ENCODE measurements around the gene DNHD1. TPM values are rescaled to one million over a fixed set of nuclear protein-coding genes. Genes with fewer than 3 reads are reported as not detected.
A peak's percentile ranks its signal among the peaks of the same experiment; 100 is the strongest.

DNHD1 gene
- total and polyA plus RNA-seq, 2 of the 13 experiments (the other 11 are each of a cell fraction or from before 2014, with no cell fraction given), result 2.7 to 9.3 TPM

GRCh38 chr11:6472934-6473333 is 24.1 kb upstream of the DNHD1 start:
- FAIRE-seq, result no peak
- Histone ChIP-seq H4K20me1 (ENCODE audit: insufficient read depth, low read length) (no peaks in the 10 kb centered on the region; the same call in 1 of the 2 replicates), H3K27ac (ENCODE audit: extremely low read length, insufficient read depth, low read length) (no peak overlapping the region), H3K36me3 (replicated peaks in 1 of 2; ENCODE audit: control insufficient read depth in 1 of 2, insufficient read depth in 2 of 2, low read length in 2 of 2) (peaks cover 3 to 12% of the 10 kb centered on the region in 2 experiments), H3K4me2 (ENCODE audit: low read depth, low read length) (peak overlapping the region; percentile 99), H3K9me3 (ENCODE audit: low read length) (no peaks in the 10 kb centered on the region), H3K27me3 (ENCODE audit: control insufficient read depth in 1 of 2, insufficient read depth in 2 of 2, low read length in 2 of 2) (no peaks in the 10 kb centered on the region; a peak in 1 of 5 replicates), H2AFZ (ENCODE audit: low read length) (no peak overlapping the region), H3K9ac (ENCODE audit: insufficient read depth, low read depth, low read length) (peak overlapping the region; percentile 31; the same call in 1 of the 2 replicates), H3K4me1 (ENCODE audit: insufficient read depth, low read length) (peaks cover 49% of the 10 kb centered on the region), H3K4me3 (replicated peaks in 1 of 3; ENCODE audit: insufficient read depth in 1 of 3, low read depth in 2 of 3, low read length in 3 of 3) (peak overlapping the region; percentile 49 to 97 (median 88)), H3K79me2 (ENCODE audit: insufficient read depth, low read length) (no peaks in the 10 kb centered on the region)
- no peak for DNase-seq (ENCODE audit: low spot score)
- POLR2A ChIA-PET, result interaction anchor here (1.0 to 3.3 kb wide), 4 partner anchors 9 to 139 kb away, joined by 3 to 9 read pairs (median 6); partner anchors contain the start of genes ARFIP2, HPX, SMPD1 and TAF10
- no TSS peak for BruUV-seq (replicated peaks)
- TF ChIP-seq SRY (CRISPR knock-in tag; IDR thresholded peaks at IDR 0.05) (peak; percentile 29; the same call in 1 of the 2 replicates), ZNF34 (CRISPR knock-in tag; IDR thresholded peaks at IDR 0.05; ENCODE audit: borderline replicate concordance) (no peak), ZNF788 (CRISPR knock-in tag; IDR thresholded peaks at IDR 0.05; ENCODE audit: borderline replicate concordance) (no peak), ZNF383 (CRISPR knock-in tag; IDR thresholded peaks at IDR 0.05; ENCODE audit: borderline replicate concordance) (0 out of 2 replicates have a peak, but pooled peaks have one; percentile 30)
- CTCF ChIA-PET (ENCODE audit: low intra/inter-chr PET ratio, low total read pairs), result no interaction called here
- intact Hi-C loops (cut with micrococcal nuclease; ENCODE audit: unreplicated experiment), result loop anchor here (2.0 kb wide), 1 partner anchor 32 kb away; the partner anchor contains the start of gene HPX
- ATAC-seq, result no peak
- no CpG with 5 or more reads among the region's 1 CpG for WGBS (ENCODE audit: low lambda C conversion rate)
- in situ Hi-C loops (cut with HindIII; ENCODE audit: extremely low pct_ligation_motif_present, low pct_unique_long_range_greater_than_20kb), result no loop called here

- DNase-seq (ENCODE audit: low spot score), result peak; percentile 50
- 1% methylated on average over 22 of the region's 87 CpGs for WGBS (ENCODE audit: low lambda C conversion rate)
- Histone ChIP-seq H3K27me3 (ENCODE audit: control insufficient read depth in 1 of 2, insufficient read depth in 2 of 2, low read length in 2 of 2) (no peaks in the 10 kb centered on the region; a peak in 1 of 5 replicates), H3K4me2 (ENCODE audit: low read depth, low read length) (peak within 1 kb of the TSS; percentile 99), H3K36me3 (replicated peaks in 1 of 2; ENCODE audit: control insufficient read depth in 1 of 2, insufficient read depth in 2 of 2, low read length in 2 of 2) (peaks cover 8 to 20% of the 10 kb centered on the region in 2 experiments), H3K9me3 (ENCODE audit: low read length) (no peaks in the 10 kb centered on the region), H3K79me2 (ENCODE audit: insufficient read depth, low read length) (no peaks in the 10 kb centered on the region), H4K20me1 (ENCODE audit: insufficient read depth, low read length) (no peaks in the 10 kb centered on the region; the same call in 1 of the 2 replicates), H3K27ac (ENCODE audit: extremely low read length, insufficient read depth, low read length) (peak within 1 kb of the TSS; percentile 44), H3K9ac (ENCODE audit: insufficient read depth, low read depth, low read length) (peak within 1 kb of the TSS; percentile 70), H3K4me3 (replicated peaks in 1 of 3; ENCODE audit: insufficient read depth in 1 of 3, low read depth in 2 of 3, low read length in 3 of 3) (peak within 1 kb of the TSS; percentile 78 to 97 (median 88)), H2AFZ (ENCODE audit: low read length) (no peak within 1 kb of the TSS), H3K4me1 (ENCODE audit: insufficient read depth, low read length) (peaks cover 48% of the 10 kb centered on the region)
- BruUV-seq (replicated peaks), result no TSS peak
- peak; percentile 88 for ATAC-seq
- in situ Hi-C loops (cut with HindIII; ENCODE audit: extremely low pct_ligation_motif_present, low pct_unique_long_range_greater_than_20kb) (no loop called here), intact Hi-C loops (cut with micrococcal nuclease; ENCODE audit: unreplicated experiment) (loop anchor here (2.0 kb wide), 1 partner anchor 33 kb away; the partner anchor contains the start of gene HPX)
- CTCF ChIA-PET (ENCODE audit: low intra/inter-chr PET ratio, low total read pairs), result no interaction called here
- POLR2A ChIA-PET, result interaction anchor here (0.8 to 3.3 kb wide), 6 partner anchors 8 to 138 kb away, joined by 3 to 9 read pairs (median 4); partner anchors contain the start of genes ARFIP2, HPX, SMPD1 and TAF10
- no peak for FAIRE-seq
- 0 out of 2 replicates have a peak, but pooled peaks have one; percentile 31 for TF ChIP-seq PCBP1 (IDR thresholded peaks at IDR 0.05; ENCODE audit: borderline replicate concordance, low read depth, low read length)
- TF ChIP-seq ZNF646 (CRISPR knock-in tag; IDR thresholded peaks at IDR 0.05), result no peak
- no peak for TF ChIP-seq SOX6 (IDR thresholded peaks at IDR 0.05)
- TF ChIP-seq SOX6 (CRISPR knock-in tag; IDR thresholded peaks at IDR 0.05), result peak; percentile 12; the same call in 1 of the 2 replicates
- TF ChIP-seq ARNT2 (CRISPR knock-in tag; IDR thresholded peaks at IDR 0.05; ENCODE audit: low read depth), result 0 out of 2 replicates have a peak, but pooled peaks have one; percentile 31
These were observed 23.3 kb upstream of the DNHD1 start, which contains the start of gene TRIM3 for GRCh38 chr11:6473451-6474412. Gene TRIM3 (minus strand): TSS chr11:6473941. CDS start chr11:6465695, 8,246 bp downstream.

All from HepG2 (cell line).